ENCODE measurements around the gene LILRB1. TPM values are rescaled to one million over a fixed set of nuclear protein-coding genes. Genes with fewer than 3 reads are reported as not detected.

Gene LILRB1
- total and polyA plus RNA-seq, 9 of the 15 experiments (the other 6 are each of a cell fraction or from before 2014, with no cell fraction given) = not detected

DNA sequence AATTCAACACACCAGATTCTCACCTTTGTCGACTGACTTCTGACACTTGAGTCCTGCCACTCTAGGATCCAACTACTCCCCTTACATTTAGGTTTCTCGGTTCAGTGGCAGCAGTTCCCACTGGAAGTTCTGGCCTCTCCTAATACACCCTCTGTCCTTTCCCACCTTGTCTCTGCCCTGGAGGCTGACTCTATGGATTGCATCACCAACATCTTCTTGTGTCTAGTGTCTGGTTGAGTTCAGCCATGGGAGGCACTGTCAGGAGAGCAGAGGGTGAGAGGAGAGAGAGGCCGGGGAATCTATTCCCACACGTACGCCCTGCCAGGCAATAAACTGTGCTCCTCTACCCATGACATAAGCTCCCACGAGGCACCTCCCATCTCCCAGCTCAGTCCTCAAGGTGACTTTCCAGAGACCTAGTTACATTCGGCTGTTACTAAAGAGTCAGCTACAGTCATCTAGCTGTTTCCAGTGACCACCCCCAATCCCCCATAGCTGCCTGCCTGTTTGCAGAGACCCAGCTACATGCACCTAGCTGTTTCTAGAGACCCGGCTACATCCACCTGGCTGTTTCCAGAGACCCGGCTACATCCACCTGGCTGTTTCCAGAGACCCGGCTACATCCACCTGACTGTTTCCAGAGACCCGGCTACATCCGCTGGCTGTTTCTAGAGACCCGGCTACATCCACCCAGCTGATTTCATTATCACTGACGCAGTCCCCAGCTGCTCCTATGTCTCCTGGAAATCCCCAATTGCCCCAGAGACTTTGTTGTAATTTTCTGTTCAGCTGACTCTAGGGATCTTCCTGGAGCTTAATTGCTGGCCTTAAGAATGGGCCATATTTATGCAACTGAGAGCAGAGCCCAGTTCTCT is 24.4 kb downstream of the LILRB1 start (continued):
- TF ChIP-seq MAFG (tag; conservative IDR thresholded peaks at IDR 0.05) (no peak), CEBPB (tag; IDR thresholded peaks at IDR 0.05) (peak; percentile 77), DPF2 (IDR thresholded peaks at IDR 0.05) (no peak), ZNF717 (CRISPR knock-in tag; IDR thresholded peaks at IDR 0.05) (no peak), POLR3A (IDR thresholded peaks at IDR 0.05; ENCODE audit: borderline replicate concordance, extremely low read depth, insufficient read depth, insufficient read length) (no peak), ZNF444 (CRISPR knock-in tag; IDR thresholded peaks at IDR 0.05) (no peak), JUND (IDR thresholded peaks at IDR 0.05; ENCODE audit: borderline replicate concordance, low read depth, low read length) (0 out of 2 replicates have a peak, but pooled peaks have one; percentile 33), JUND (tag; IDR thresholded peaks at IDR 0.05; ENCODE audit: borderline replicate concordance, low read depth, low read length) (no peak; the same call in 2 of the 3 replicates), SOX6 (IDR thresholded peaks at IDR 0.05) (peak; percentile 42; the same call in 1 of the 2 replicates), MYBL2 (IDR thresholded peaks at IDR 0.05; ENCODE audit: low read depth) (no peak), MYBL2 (CRISPR knock-in tag; IDR thresholded peaks at IDR 0.05; ENCODE audit: borderline replicate concordance) (no peak)
- TF ChIP-seq, protein P1, sequence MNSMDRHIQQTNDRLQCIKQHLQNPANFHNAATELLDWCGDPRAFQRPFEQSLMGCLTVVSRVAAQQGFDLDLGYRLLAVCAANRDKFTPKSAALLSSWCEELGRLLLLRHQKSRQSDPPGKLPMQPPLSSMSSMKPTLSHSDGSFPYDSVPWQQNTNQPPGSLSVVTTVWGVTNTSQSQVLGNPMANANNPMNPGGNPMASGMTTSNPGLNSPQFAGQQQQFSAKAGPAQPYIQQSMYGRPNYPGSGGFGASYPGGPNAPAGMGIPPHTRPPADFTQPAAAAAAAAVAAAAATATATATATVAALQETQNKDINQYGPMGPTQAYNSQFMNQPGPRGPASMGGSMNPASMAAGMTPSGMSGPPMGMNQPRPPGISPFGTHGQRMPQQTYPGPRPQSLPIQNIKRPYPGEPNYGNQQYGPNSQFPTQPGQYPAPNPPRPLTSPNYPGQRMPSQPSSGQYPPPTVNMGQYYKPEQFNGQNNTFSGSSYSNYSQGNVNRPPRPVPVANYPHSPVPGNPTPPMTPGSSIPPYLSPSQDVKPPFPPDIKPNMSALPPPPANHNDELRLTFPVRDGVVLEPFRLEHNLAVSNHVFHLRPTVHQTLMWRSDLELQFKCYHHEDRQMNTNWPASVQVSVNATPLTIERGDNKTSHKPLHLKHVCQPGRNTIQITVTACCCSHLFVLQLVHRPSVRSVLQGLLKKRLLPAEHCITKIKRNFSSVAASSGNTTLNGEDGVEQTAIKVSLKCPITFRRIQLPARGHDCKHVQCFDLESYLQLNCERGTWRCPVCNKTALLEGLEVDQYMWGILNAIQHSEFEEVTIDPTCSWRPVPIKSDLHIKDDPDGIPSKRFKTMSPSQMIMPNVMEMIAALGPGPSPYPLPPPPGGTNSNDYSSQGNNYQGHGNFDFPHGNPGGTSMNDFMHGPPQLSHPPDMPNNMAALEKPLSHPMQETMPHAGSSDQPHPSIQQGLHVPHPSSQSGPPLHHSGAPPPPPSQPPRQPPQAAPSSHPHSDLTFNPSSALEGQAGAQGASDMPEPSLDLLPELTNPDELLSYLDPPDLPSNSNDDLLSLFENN (IDR thresholded peaks at IDR 0.05; ENCODE audit: low read depth in 2 of 2, low read length in 2 of 2) = 0 out of 4 replicates have a peak, but pooled peaks of 1 of the 2 experiments have one; percentile 56
- TF ChIP-seq, protein P2, sequence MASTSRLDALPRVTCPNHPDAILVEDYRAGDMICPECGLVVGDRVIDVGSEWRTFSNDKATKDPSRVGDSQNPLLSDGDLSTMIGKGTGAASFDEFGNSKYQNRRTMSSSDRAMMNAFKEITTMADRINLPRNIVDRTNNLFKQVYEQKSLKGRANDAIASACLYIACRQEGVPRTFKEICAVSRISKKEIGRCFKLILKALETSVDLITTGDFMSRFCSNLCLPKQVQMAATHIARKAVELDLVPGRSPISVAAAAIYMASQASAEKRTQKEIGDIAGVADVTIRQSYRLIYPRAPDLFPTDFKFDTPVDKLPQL (IDR thresholded peaks at IDR 0.05; ENCODE audit: extremely low read depth, insufficient read length) = no peak
- TF ChIP-seq, protein P3, sequence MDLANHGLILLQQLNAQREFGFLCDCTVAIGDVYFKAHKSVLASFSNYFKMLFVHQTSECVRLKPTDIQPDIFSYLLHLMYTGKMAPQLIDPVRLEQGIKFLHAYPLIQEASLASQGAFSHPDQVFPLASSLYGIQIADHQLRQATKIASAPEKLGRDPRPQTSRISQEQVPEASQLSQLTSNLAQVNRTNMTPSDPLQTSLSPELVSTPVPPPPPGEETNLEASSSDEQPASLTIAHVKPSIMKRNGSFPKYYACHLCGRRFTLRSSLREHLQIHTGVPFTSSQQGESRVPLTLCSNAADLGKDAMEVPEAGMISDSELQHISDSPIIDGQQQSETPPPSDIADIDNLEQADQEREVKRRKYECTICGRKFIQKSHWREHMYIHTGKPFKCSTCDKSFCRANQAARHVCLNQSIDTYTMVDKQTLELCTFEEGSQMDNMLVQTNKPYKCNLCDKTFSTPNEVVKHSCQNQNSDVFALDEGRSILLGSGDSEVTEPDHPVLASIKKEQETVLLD (IDR thresholded peaks at IDR 0.05) = no peak
- TF ChIP-seq, protein P4, sequence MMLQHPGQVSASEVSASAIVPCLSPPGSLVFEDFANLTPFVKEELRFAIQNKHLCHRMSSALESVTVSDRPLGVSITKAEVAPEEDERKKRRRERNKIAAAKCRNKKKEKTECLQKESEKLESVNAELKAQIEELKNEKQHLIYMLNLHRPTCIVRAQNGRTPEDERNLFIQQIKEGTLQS (IDR thresholded peaks at IDR 0.05) = peak; percentile 86
- TF ChIP-seq, protein P4 (CRISPR knock-in tag; conservative IDR thresholded peaks at IDR 0.05) = no peak
- TF ChIP-seq, protein P5, sequence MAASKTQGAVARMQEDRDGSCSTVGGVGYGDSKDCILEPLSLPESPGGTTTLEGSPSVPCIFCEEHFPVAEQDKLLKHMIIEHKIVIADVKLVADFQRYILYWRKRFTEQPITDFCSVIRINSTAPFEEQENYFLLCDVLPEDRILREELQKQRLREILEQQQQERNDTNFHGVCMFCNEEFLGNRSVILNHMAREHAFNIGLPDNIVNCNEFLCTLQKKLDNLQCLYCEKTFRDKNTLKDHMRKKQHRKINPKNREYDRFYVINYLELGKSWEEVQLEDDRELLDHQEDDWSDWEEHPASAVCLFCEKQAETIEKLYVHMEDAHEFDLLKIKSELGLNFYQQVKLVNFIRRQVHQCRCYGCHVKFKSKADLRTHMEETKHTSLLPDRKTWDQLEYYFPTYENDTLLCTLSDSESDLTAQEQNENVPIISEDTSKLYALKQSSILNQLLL (CRISPR knock-in tag; IDR thresholded peaks at IDR 0.05; ENCODE audit: borderline replicate concordance) = no peak
